Aorta (tissue), 5 donors: ENCODE results near the gene PCK2. TPM values are rescaled to one million over a fixed set of nuclear protein-coding genes. Genes with fewer than 3 reads are reported as not detected.
"Not testable (repeated sequence)": the region's sequence is repeated elsewhere in the genome, so short reads cannot be mapped to it uniquely, and the experiment has no call there.

ENCODE experiments used
- ATAC-seq: fragments of 200-7000 bp; cut with Tn5 transposase; one replicate; pipeline ENCODE4 v1.9.1; 2022; ENCODE audit warnings: moderate library complexity; ENCODE audit not compliant: low FRiP score
- DNase-seq, 2 donors: peaks; one replicate each; pipeline ENCODE4 v3.0.0-alpha.2; 2020
- H3K27ac ChIP-seq, 2 donors: one replicate each; pipeline ENCODE4 v1.5.1; 2013; ENCODE audit warnings: low read length in 2 of 2, mild to moderate bottlenecking in 2 of 2, moderate library complexity in 2 of 2, control low read depth in 1 of 2, inconsistent platforms in 1 of 2, low read depth in 1 of 2
- H3K27me3 ChIP-seq, 2 donors: one replicate each; pipeline ENCODE4 v1.6.1; 2013; ENCODE audit warnings: control low read depth in 1 of 2, low read length in 1 of 2, mild to moderate bottlenecking in 1 of 2, moderate library complexity in 1 of 2; ENCODE audit not compliant: insufficient read depth in 2 of 2, control insufficient read depth in 1 of 2
- H3K36me3 ChIP-seq, 2 donors: one replicate each; pipeline ENCODE4 v1.6.1; 2013; ENCODE audit warnings: control low read depth in 1 of 2, low read length in 1 of 2, mild to moderate bottlenecking in 1 of 2; ENCODE audit not compliant: insufficient read depth in 2 of 2, control insufficient read depth in 1 of 2
- H3K4me1 ChIP-seq, 2 donors: one replicate each; pipeline ENCODE4 v1.6.1; 2013; ENCODE audit warnings: low read length in 2 of 2, control low read depth in 1 of 2, mild to moderate bottlenecking in 1 of 2, moderate library complexity in 1 of 2; ENCODE audit not compliant: insufficient read depth in 2 of 2, control insufficient read depth in 1 of 2
- H3K4me3 ChIP-seq, 2 donors: one replicate each; pipeline ENCODE4 v1.5.1; 2013; ENCODE audit warnings: low read length in 2 of 2, control low read depth in 1 of 2, mild to moderate bottlenecking in 1 of 2
- H3K9me3 ChIP-seq: one replicate; pipeline ENCODE4 v1.6.1; 2013; ENCODE audit warnings: mild to moderate bottlenecking, low read length; ENCODE audit not compliant: control insufficient read depth
- WGBS, 2 donors: extraction: QIAGEN DNeasy Blood & Tissue Kit; methylation state at CpG; one replicate each; pipeline ENCODE4 v1.1.7; 2013; 5-methylcytosine and 5-hydroxymethylcytosine counted together
- intact Hi-C, 2 donors: fragments of 100-400 bp; cut with DNase I; formaldehyde crosslinking; loops; one replicate each; pipeline versions ENCODE4 v1.14.2 to v1.15.0; 2022
- polyA plus RNA-seq, 2 donors: library from polyadenylated mRNA; stranded (reverse); fragments of 200-250 nt; gene quantifications; one replicate each; pipeline ENCODE4 v1.2.3, GENCODE V29; 2013
- total RNA-seq, 2 donors: library from RNA; stranded (reverse); fragmentation: NEBNext Ultra II Directional; extraction: Animal tissue kit (Norgen Biotek cat#: 25700); gene quantifications; one replicate each; pipeline ENCODE4 v1.2.1, GENCODE V29; 2021
- donor health status: healthy with polysubstance abuse.
- donor health status: Bipolar disorder and iron deficiency.
- donor health status: DM: no; HTN: no; CAD: no.
- donor health status: DM: no; HTN: no; CAD: no.
- donor health status: DM: yes; HTN: yes; CAD: no.

The PCK2 gene
- total and polyA plus RNA-seq, 4 donors: 14.7 to 82.5 (median 21.1) TPM

DNA sequence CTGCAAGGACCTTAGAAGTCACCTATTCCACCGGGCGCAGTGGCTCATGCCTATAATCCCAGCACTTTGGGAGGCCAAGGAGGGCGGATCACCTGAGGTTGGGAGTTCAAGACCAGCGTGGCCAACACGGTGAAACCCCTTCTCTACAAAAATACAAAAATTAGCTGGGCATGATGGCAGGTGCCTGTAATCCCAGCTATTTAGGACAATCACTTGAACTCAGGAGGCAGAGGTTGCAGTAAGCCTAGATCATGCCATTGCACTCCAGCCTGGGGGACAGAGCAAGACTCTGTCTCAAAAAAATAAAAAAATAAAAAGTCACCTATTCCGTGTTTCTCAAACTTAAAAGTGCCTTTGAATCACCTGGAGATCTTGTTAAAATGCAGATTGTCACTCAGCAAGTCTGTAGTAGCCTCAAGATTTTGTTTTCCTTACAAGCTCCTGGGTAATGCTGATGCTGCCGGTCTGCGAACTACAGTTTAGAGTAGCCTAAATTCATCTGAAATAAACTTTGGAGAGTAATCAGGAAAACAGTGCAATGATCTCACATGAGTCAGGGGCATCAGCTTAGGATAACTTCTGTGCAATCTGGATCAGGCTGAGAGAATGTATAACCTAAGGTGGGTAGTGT lies 11.6 kb downstream of the PCK2 start:
- peak in 1 of 2 donors; percentile 15 for DNase-seq
- not testable (repeated sequence) for H3K4me1 ChIP-seq, H3K9me3 ChIP-seq, H3K4me3 ChIP-seq, H3K27ac ChIP-seq, H3K36me3 ChIP-seq, H3K27me3 ChIP-seq, ATAC-seq
- intact Hi-C loops: loop anchor here in 1 of 2 donors (5.0 kb wide), 1 partner anchor 48 kb away; no protein-coding TSS in a partner anchor
- 91 to 93% methylated on average over 8 of the region's 8 CpGs for WGBS, 2 donors

DNA sequence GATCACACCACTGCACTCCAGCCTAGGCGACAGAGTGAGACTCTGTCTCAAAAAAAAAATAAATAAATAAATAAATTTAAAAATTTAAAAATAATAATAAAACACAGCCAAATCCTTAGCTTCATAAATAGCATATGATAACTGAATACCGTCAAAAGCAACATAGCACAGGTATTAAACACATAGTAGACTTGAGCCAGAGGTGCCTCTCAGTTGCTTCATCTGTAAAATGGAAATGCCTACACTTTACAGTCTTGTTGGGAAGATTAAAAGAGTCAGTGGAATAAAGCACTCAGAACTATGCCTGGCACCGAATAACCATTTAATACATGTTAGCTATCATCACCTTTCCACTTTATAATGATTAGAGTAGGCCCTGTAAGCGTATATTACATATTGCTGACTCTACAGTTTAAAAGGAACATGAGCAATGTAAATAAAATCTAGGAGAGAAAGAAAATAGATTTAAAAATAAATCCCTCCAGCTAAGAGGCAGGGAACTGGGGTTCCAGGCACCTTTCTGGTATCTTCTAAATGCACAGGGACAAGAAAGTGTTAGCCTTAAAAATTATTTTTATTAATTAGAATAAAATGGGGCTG lies 12.7 kb downstream of the PCK2 start:
- ATAC-seq (no peak), DNase-seq (no peak)
- no peak overlapping the region for H3K27ac ChIP-seq
- no peaks in the 10 kb centered on the region for H3K36me3 ChIP-seq
- intact Hi-C loops: loop anchor here in 1 of 2 donors (5.0 kb wide), 1 partner anchor 49 kb away; no protein-coding TSS in a partner anchor
- H3K9me3 ChIP-seq: no peaks in the 10 kb centered on the region
- H3K27me3 ChIP-seq: no peaks in the 10 kb centered on the region
- no peaks in the 10 kb centered on the region for H3K4me1 ChIP-seq
- 85 to 86% methylated on average over 4 of the region's 4 CpGs for WGBS, 2 donors
- H3K4me3 ChIP-seq: no peak overlapping the region

DNA sequence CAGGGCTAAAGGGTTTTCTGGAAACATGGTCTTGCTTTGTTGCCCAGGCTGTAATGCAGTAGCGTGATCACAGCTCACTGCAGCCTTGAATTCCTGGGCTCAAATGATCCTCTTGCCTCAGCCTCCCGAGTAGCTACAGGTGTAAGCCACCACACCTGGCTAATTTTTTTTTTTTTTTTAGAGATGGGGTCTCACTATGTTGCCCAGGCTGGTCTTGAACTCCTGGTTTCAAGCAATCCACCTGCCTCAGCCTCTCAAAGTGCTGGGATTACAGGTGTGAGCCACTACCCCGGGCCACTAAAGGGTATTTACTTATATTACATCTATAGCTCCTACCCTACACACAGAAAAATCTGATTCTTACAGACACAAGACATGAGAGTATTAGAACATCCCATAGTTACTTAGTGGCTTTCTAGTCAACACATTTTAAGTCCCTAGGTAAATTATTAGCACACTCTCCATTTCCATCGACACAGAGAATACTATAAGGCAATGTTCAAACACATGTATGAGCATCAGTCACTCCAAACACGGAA lies 14.3 kb downstream of the PCK2 start:
- no peak for DNase-seq
- Histone ChIP-seq H3K27me3 (no peaks in the 10 kb centered on the region), H3K36me3 (no peaks in the 10 kb centered on the region), H3K27ac (no peak overlapping the region), H3K4me3 (no peak overlapping the region), H3K4me1 (no peaks in the 10 kb centered on the region), H3K9me3 (no peaks in the 10 kb centered on the region)
- intact Hi-C loops: loop anchor here (1.0 to 5.0 kb wide), 2 partner anchors 14 to 51 kb away; partner anchors contain the start of gene PCK2 (in 1 of the 2)
- WGBS, 2 donors: 39 to 43% methylated on average over 5 of the region's 5 CpGs
- ATAC-seq: no peak

DNA sequence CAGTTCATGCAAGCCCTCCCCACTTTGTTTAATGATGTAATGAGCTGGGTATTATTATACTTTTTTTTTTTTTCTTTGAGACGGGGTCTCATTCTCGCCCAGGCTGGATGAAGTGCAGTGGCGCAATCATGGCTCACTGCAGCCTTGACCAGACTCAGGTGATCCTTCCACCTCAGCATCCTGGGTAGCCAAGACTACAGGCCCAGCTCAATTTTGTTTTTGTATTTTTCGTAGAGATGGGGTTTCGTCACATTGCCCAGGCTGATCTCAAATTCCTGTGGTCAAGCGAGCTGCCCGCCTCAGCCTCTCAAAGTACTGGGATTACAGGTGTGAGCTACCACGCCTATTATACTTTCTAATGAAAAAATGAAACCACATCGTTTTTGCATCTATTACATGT lies 15.9 kb downstream of the PCK2 start:
- peak in 1 of 2 donors; percentile 23 for DNase-seq
- no peak for ATAC-seq
- H3K4me1 ChIP-seq: no peaks in the 10 kb centered on the region
- no peaks in the 10 kb centered on the region for H3K9me3 ChIP-seq
- intact Hi-C loops: loop anchor here (5.0 to 10.0 kb wide), 3 partner anchors 37 to 325 kb away; partner anchors contain the start of genes IRF9 (in 1 of the 2), PSME2 (in 1 of the 2) and RNF31 (in 1 of the 2)
- no peak overlapping the region for H3K27ac ChIP-seq
- no peaks in the 10 kb centered on the region for H3K36me3 ChIP-seq
- no peaks in the 10 kb centered on the region for H3K27me3 ChIP-seq
- 84 to 88% methylated on average over 9 of the region's 9 CpGs for WGBS, 2 donors
- no peak overlapping the region for H3K4me3 ChIP-seq

DNA sequence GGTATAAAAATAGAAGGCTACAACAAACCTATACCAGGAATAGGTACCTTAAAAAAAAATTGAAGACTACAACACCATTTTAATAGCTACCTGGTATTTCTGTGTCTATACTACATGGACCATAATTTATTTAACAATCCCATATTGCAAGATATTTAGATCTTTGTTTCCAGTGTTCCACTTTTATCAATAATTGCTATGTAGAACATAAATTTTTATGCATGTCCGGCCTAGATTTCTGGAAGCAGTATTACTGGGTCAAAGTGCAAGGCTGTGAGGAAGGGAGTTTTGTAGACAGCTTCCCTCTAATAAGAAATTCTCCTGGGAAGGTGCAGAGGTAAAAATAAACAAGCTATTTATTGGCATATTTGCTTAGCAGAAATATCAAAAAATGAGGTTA lies 16.4 kb downstream of the PCK2 start:
- WGBS, 2 donors: 76 to 89% methylated on average over 1 of the region's 1 CpG
- Histone ChIP-seq H3K27ac (no peak overlapping the region), H3K9me3 (no peaks in the 10 kb centered on the region), H3K4me1 (no peaks in the 10 kb centered on the region), H3K36me3 (no peaks in the 10 kb centered on the region), H3K4me3 (no peak overlapping the region), H3K27me3 (no peaks in the 10 kb centered on the region)
- no peak for DNase-seq
- no peak for ATAC-seq
- intact Hi-C loops: loop anchor here (5.0 to 10.0 kb wide), 3 partner anchors 37 to 324 kb away; partner anchors contain the start of genes IRF9 (in 1 of the 2), PSME2 (in 1 of the 2) and RNF31 (in 1 of the 2)

DNA sequence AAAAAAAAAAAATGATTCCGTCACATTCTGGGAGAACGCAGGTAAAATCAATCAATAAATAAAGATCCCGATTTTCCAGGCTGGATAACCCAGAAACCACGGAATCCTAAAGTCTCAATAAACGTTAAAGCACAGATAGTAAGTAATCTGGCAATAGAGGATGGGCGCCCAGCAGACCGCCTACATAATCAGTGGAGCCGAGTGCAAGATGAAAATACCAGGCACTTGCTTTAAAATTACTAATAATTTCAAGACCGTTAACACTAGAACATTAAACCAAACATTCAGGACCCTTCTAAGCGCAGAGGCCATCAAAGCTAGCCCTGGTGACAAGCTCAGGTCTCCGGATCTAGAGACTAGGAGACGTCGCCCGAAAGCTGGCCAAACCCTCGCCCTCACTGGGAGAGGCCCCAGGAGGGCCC lies 19.3 kb downstream of the PCK2 start:
- H3K27ac ChIP-seq: peak overlapping the region; percentile 98 to 100
- peak overlapping the region; percentile 43 to 71 for H3K4me3 ChIP-seq
- H3K27me3 ChIP-seq: no peaks in the 10 kb centered on the region
- no peak for DNase-seq
- H3K36me3 ChIP-seq: no peaks in the 10 kb centered on the region
- intact Hi-C loops: loop anchor here (5.0 to 10.0 kb wide), 3 partner anchors 34 to 321 kb away; partner anchors contain the start of genes IRF9 (in 1 of the 2), PSME2 (in 1 of the 2) and RNF31 (in 1 of the 2)
- H3K4me1 ChIP-seq: no peaks in the 10 kb centered on the region
- H3K9me3 ChIP-seq: no peaks in the 10 kb centered on the region
- WGBS, 2 donors: 18 to 20% methylated on average over 15 of the region's 15 CpGs
- ATAC-seq: peak; percentile 0

DNA sequence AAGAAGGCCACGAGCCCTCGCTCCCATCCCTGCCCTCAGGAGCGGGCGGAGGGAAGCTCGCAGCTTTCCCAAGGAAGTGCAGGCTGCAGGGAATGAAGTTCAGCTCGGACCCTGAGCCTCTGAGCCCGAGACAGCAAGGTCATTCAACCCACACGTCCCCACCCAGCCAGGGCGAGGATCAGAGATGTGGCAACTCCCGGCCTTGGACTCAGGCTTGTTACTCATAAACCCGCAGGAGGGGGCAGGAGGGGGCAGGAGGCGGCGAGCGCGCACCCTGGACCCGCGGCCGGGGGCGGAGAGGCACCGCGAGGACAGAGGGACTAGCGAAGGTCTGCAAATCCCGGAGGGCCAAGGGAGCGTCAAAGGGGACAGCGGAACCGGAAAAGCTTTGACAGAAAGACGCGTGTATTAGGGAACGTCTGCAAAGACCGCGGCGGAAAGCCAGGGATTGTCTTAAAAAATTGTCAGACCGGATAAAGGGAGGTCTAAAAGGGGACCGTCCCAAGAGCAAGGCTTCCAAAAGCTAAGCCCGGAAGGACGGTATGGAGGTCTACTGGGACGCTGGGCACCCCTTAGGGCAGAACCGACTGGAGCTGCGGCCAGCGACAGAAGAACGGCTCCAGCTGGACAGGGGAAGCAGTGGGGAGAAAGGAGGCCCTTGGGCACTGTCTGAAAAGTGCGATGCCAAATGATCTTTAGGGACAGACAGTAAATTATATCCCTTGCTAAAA lies 19.9 kb downstream of the PCK2 start:
- Histone ChIP-seq H3K4me1 (no peaks in the 10 kb centered on the region), H3K4me3 (peak overlapping the region; percentile 43 to 71), H3K36me3 (peaks cover 0 to under 1% of the 10 kb centered on the region in 2 donors), H3K27me3 (no peaks in the 10 kb centered on the region), H3K27ac (peak overlapping the region; percentile 98 to 100), H3K9me3 (no peaks in the 10 kb centered on the region)
- ATAC-seq: peak; percentile 81
- 0% methylated on average over 42 of the region's 42 CpGs for WGBS, 2 donors
- intact Hi-C loops: loop anchor here (2.0 to 10.0 kb wide), 4 partner anchors 27 to 321 kb away; partner anchors contain the start of genes EMC9 (in 1 of the 2), IRF9 (in 1 of the 2), PSME2 (in 1 of the 2) and RNF31 (in 1 of the 2)
- peak; percentile 91 to 94 for DNase-seq
